OCI-LY3 (cell line): ENCODE measurements around the gene HSD17B12.

Experiments
- H2AFZ ChIP-seq: fragments of 200-600, 300-600 bp; shearing (Covaris generic); 2 replicates; pipeline ENCODE4 v1.6.0; 2014; ENCODE audit warnings: antibody characterized with exemption, low read depth, low read length
- H3K27ac ChIP-seq: fragments of 200-600, 300-600 bp; sonication (generic); 2 replicates; pipeline ENCODE4 v1.5.1; 2014; ENCODE audit warnings: mild to moderate bottlenecking, low read length, moderate library complexity, mixed read lengths
- H3K27me3 ChIP-seq: fragments of 200-600, 300-600 bp; sonication (generic); 2 replicates; pipeline ENCODE4 v1.6.1; 2014; ENCODE audit warnings: low read depth, low read length, mixed read lengths
- H3K36me3 ChIP-seq: fragments of 200-600, 300-600 bp; sonication (generic); replicated peaks from 2 replicates; pipeline ENCODE3; 2014; ENCODE audit warnings: low read depth, low read length, mixed read lengths
- H3K4me1 ChIP-seq: fragments of 300-600, 200-600 bp; sonication (generic); 2 replicates; pipeline ENCODE4 v1.6.1; 2014; ENCODE audit warnings: low read length, mixed read lengths
- H3K4me2 ChIP-seq: fragments of 200-600, 300-600 bp; sonication (generic); 2 replicates; pipeline ENCODE4 v1.6.1; 2014; ENCODE audit warnings: low read length, mixed read lengths
- H3K4me3 ChIP-seq: fragments of 300-600, 200-600 bp; sonication (generic); 2 replicates; pipeline ENCODE4 v1.5.1; 2014; ENCODE audit warnings: antibody characterized with exemption, mild to moderate bottlenecking, low read length, moderate library complexity
- H3K79me2 ChIP-seq: fragments of 300-600, 200-600 bp; shearing (Covaris generic); 2 replicates; pipeline ENCODE4 v1.6.1; 2014; ENCODE audit warnings: mild to moderate bottlenecking, low read length, mixed read lengths
- H3K9ac ChIP-seq: fragments of 300-600, 200-600 bp; shearing (Covaris generic); 2 replicates; pipeline ENCODE4 v1.6.0; 2014; ENCODE audit warnings: mild to moderate bottlenecking, low read length, moderate library complexity
- H3K9me3 ChIP-seq: fragments of 200-600, 300-600 bp; shearing (Covaris generic); 2 replicates; pipeline ENCODE4 v1.6.1; 2014; ENCODE audit warnings: low read length, mixed read lengths; ENCODE audit not compliant: insufficient read depth
- H4K20me1 ChIP-seq: fragments of 200-600, 300-600 bp; sonication (generic); 2 replicates; pipeline ENCODE4 v1.6.1; 2016; ENCODE audit warnings: low read length, mixed read lengths; ENCODE audit not compliant: insufficient read depth
- EZH2phosphoT487 ChIP-seq: fragments of 200-600 bp; shearing (Covaris generic); IDR thresholded peaks from 2 replicates; pipeline ENCODE4 v1.6.1; 2018; ENCODE audit warnings: antibody characterized with exemption, mixed run types, low read depth
- TF ChIP-seq, protein P1 (sequence below): fragments of 200-600, 300-600 bp; sonication (generic); IDR thresholded peaks from 2 replicates; pipeline ENCODE4 v1.5.1; 2014; ENCODE audit warnings: antibody characterized with exemption, low read length, low read depth

Gene HSD17B12

DNA sequence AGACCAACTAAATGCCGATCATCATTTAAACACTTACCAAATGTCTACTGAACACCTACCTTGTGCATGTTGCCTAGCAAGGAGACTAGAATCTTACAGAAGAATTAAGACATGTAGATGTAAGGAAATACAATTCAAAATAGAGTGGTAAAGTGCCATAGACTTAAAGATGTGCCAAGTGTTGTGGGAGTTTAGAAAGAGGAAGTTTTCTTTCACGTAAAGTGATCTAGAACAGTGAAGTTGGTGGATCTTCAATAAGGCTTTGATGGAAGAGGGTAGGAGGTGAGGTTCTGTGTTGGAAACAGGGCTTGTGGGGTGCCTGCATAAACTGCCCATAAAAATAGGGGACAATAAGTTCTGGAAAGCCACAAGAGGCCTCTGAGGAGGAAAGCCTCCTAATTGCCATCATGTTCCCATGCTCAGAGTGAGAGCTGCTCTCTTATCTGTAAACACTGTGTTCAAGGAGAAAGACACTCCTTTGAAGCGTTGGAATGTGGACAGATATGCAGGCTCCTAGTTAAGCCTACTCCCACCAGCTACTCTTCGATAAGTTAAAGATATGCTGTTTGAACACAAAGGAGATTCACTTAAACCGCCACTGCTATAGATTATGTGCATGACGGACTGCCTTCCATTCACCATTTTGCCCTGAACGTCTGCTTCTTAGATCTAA lies 66.7 kb downstream of the HSD17B12 start:
- H3K36me3 ChIP-seq: peaks cover 50% of the 10 kb centered on the region
- H3K4me3 ChIP-seq: no peak overlapping the region
- H4K20me1 ChIP-seq: peaks cover 73% of the 10 kb centered on the region
- no peak overlapping the region for H3K9ac ChIP-seq
- no peaks in the 10 kb centered on the region for H3K27me3 ChIP-seq
- H2AFZ ChIP-seq: no peak overlapping the region
- no peaks in the 10 kb centered on the region for H3K4me1 ChIP-seq
- H3K4me2 ChIP-seq: no peak overlapping the region
- peaks cover 44% of the 10 kb centered on the region for H3K79me2 ChIP-seq
- H3K27ac ChIP-seq: no peak overlapping the region
- H3K9me3 ChIP-seq: no peaks in the 10 kb centered on the region
- TF ChIP-seq, protein P1, sequence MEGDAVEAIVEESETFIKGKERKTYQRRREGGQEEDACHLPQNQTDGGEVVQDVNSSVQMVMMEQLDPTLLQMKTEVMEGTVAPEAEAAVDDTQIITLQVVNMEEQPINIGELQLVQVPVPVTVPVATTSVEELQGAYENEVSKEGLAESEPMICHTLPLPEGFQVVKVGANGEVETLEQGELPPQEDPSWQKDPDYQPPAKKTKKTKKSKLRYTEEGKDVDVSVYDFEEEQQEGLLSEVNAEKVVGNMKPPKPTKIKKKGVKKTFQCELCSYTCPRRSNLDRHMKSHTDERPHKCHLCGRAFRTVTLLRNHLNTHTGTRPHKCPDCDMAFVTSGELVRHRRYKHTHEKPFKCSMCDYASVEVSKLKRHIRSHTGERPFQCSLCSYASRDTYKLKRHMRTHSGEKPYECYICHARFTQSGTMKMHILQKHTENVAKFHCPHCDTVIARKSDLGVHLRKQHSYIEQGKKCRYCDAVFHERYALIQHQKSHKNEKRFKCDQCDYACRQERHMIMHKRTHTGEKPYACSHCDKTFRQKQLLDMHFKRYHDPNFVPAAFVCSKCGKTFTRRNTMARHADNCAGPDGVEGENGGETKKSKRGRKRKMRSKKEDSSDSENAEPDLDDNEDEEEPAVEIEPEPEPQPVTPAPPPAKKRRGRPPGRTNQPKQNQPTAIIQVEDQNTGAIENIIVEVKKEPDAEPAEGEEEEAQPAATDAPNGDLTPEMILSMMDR: no peak

DNA sequence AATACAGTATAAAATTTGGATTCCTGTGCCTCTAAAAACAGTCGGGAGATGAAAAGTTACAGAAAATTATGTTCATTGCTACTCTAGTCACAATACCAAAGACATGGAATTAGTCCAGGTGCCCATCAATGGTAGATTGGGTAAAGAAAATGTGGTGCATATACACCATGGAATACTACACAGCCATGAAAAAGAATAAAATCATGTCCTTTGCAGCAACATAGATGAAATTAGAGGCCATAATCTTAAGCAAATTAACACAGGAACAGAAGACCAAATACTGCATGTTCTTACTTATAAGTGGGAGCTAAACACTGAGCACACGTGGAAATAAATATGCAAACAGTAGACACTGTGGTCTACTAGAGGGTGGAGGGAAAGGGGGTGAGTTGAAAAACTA lies 67.6 kb downstream of the HSD17B12 start:
- TF ChIP-seq, protein P1: no peak
- no peak for TF ChIP-seq EZH2phosphoT487
- H3K27ac ChIP-seq: no peak overlapping the region
- no peaks in the 10 kb centered on the region for H3K4me1 ChIP-seq
- no peak overlapping the region for H2AFZ ChIP-seq
- H3K4me2 ChIP-seq: no peak overlapping the region
- H3K27me3 ChIP-seq: no peaks in the 10 kb centered on the region
- peaks cover 36% of the 10 kb centered on the region for H3K79me2 ChIP-seq
- H3K9me3 ChIP-seq: no peaks in the 10 kb centered on the region
- H3K36me3 ChIP-seq: peaks cover 42% of the 10 kb centered on the region
- no peak overlapping the region for H3K9ac ChIP-seq
- H3K4me3 ChIP-seq: no peak overlapping the region
- H4K20me1 ChIP-seq: peaks cover 67% of the 10 kb centered on the region

GRCh38 chr11:43751726-43752125 lies 71.2 kb downstream of the HSD17B12 start:
- Histone ChIP-seq H4K20me1 (peaks cover 38% of the 10 kb centered on the region), H3K4me3 (no peak overlapping the region), H3K9me3 (no peaks in the 10 kb centered on the region), H3K79me2 (peaks cover 15% of the 10 kb centered on the region), H3K4me2 (no peak overlapping the region), H3K4me1 (no peaks in the 10 kb centered on the region), H3K9ac (no peak overlapping the region), H2AFZ (no peak overlapping the region), H3K36me3 (peaks cover 35% of the 10 kb centered on the region), H3K27me3 (no peaks in the 10 kb centered on the region), H3K27ac (no peak overlapping the region)
- no peak for TF ChIP-seq EZH2phosphoT487
- TF ChIP-seq, protein P1: no peak

GRCh38 chr11:43756575-43756974 lies 76.0 kb downstream of the HSD17B12 start:
- H2AFZ ChIP-seq: no peak overlapping the region
- H4K20me1 ChIP-seq: 0 out of 2 replicates have a peak, but pooled peaks cover 4% of the 10 kb centered on the region
- no peak overlapping the region for H3K4me2 ChIP-seq
- no peaks in the 10 kb centered on the region for H3K9me3 ChIP-seq
- H3K4me3 ChIP-seq: no peak overlapping the region
- no peaks in the 10 kb centered on the region for H3K79me2 ChIP-seq
- H3K9ac ChIP-seq: no peak overlapping the region
- H3K4me1 ChIP-seq: peaks cover 13% of the 10 kb centered on the region
- no peaks in the 10 kb centered on the region for H3K27me3 ChIP-seq
- H3K27ac ChIP-seq: no peak overlapping the region
- TF ChIP-seq, protein P1: no peak
- no peak for TF ChIP-seq EZH2phosphoT487
- H3K36me3 ChIP-seq: peaks cover 50% of the 10 kb centered on the region
